Measurements from ENCODE around the gene GRID1.

The GRID1 gene

GRCh38 chr10:86003201-86003621 lies 363.4 kb downstream of the GRID1 start:
- DNase-seq (ENCODE audit: low read depth, low spot score), result no peak

GRCh38 chr10:86001521-86001920 lies 365.1 kb downstream of the GRID1 start:
- no peak for DNase-seq (ENCODE audit: low read depth, low spot score)

GRCh38 chr10:85997544-85997943 lies 369.1 kb downstream of the GRID1 start:
- no peak for DNase-seq (ENCODE audit: low read depth, low spot score)

- DNase-seq (ENCODE audit: low read depth, low spot score), result no peak
Observed at GRCh38 chr10:85995791-85996190, 370.8 kb downstream of the GRID1 start.

- no peak for DNase-seq (ENCODE audit: low read depth, low spot score)
Observed at GRCh38 chr10:85993840-85994507, 372.6 kb downstream of the GRID1 start.

- no peak for DNase-seq (ENCODE audit: low read depth, low spot score)
Observed at GRCh38 chr10:85993140-85993539, 373.5 kb downstream of the GRID1 start.

GRCh38 chr10:85992324-85992723 lies 374.3 kb downstream of the GRID1 start:
- no peak for DNase-seq (ENCODE audit: low read depth, low spot score)

- no peak for DNase-seq (ENCODE audit: low read depth, low spot score)
Observed at GRCh38 chr10:85986777-85987176, 379.8 kb downstream of the GRID1 start.

GRCh38 chr10:85983051-85983450 lies 383.5 kb downstream of the GRID1 start:
- DNase-seq (ENCODE audit: low read depth, low spot score), result no peak

- no peak for DNase-seq (ENCODE audit: low read depth, low spot score)
Observed at GRCh38 chr10:85979598-85979997, 387.0 kb downstream of the GRID1 start.

GRCh38 chr10:85978566-85979358 lies 387.8 kb downstream of the GRID1 start:
- no peak for DNase-seq (ENCODE audit: low read depth, low spot score)

- DNase-seq (ENCODE audit: low read depth, low spot score), result no peak
Observed at GRCh38 chr10:85977642-85978041, 389.0 kb downstream of the GRID1 start.

- no peak for DNase-seq (ENCODE audit: low read depth, low spot score)
Observed at GRCh38 chr10:85976267-85976793, 390.3 kb downstream of the GRID1 start.

- no peak for DNase-seq (ENCODE audit: low read depth, low spot score)
Observed at GRCh38 chr10:85971494-85971893, 395.1 kb downstream of the GRID1 start.

- DNase-seq (ENCODE audit: low read depth, low spot score), result no peak
Observed at GRCh38 chr10:85967594-85967993, 399.0 kb downstream of the GRID1 start.

GRCh38 chr10:85961479-85962067 lies 405.0 kb downstream of the GRID1 start:
- no peak for DNase-seq (ENCODE audit: low read depth, low spot score)

GRCh38 chr10:85961073-85961472 lies 405.5 kb downstream of the GRID1 start:
- DNase-seq (ENCODE audit: low read depth, low spot score), result no peak

- DNase-seq (ENCODE audit: low read depth, low spot score), result no peak
Observed at GRCh38 chr10:85959239-85959638, 407.4 kb downstream of the GRID1 start.

GRCh38 chr10:85950921-85951320 lies 415.7 kb downstream of the GRID1 start:
- DNase-seq (ENCODE audit: low read depth, low spot score), result no peak

- DNase-seq (ENCODE audit: low read depth, low spot score), result no peak
Observed at GRCh38 chr10:85946713-85947326, 419.8 kb downstream of the GRID1 start.

- DNase-seq (ENCODE audit: low read depth, low spot score), result no peak
Observed at GRCh38 chr10:85936161-85936560, 430.4 kb downstream of the GRID1 start.

GRCh38 chr10:85934586-85934985 lies 432.0 kb downstream of the GRID1 start:
- DNase-seq (ENCODE audit: low read depth, low spot score), result no peak

Data from brain pericyte (primary cell).